Peyer's patch (tissue), 4 donors: ENCODE results near the gene LILRB3.
"Not testable (repeated sequence)": the region's sequence is repeated elsewhere in the genome, so short reads cannot be mapped to it uniquely, and the experiment has no call there.

Experiments used
- POLR2A ChIP-seq, 2 donors: fragments of 450-650 bp; IDR thresholded peaks; one replicate each; pipeline ENCODE4 v1.5.1; 2017; ENCODE audit warnings: antibody characterized with exemption in 2 of 2, mild to moderate bottlenecking in 2 of 2, moderate library complexity in 2 of 2
- TF ChIP-seq, protein P1 (sequence below), 6 experiments: fragments of 450-650 bp in 4 of 6; fragments of 200-600 bp in 2 of 6; sonication (generic) in 1 of 6; IDR thresholded peaks; one replicate each; pipeline ENCODE4 v1.5.1; 2017 to 2019; ENCODE audit warnings: antibody characterized with exemption in 6 of 6, mild to moderate bottlenecking in 3 of 6, moderate library complexity in 1 of 6

DNA sequence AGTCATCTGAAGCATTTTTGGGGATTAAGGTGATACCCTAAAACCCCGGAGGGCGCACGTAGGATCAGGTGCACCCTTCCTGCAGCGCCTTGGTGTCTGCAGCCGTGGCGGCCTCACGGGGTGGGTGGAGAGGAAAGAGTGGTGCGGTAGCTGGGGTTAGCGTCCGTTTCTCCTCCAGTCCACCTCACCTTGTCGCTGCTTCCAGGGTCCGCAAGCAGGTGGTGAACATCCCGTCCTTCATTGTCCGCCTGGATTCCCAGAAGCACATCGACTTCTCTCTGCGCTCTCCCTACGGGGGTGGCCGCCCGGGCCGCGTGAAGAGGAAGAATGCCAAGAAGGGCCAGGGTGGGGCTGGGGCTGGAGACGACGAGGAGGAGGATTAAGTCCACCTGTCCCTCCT is 15.6 kb downstream of the LILRB3 start:
- TF ChIP-seq, protein P1, sequence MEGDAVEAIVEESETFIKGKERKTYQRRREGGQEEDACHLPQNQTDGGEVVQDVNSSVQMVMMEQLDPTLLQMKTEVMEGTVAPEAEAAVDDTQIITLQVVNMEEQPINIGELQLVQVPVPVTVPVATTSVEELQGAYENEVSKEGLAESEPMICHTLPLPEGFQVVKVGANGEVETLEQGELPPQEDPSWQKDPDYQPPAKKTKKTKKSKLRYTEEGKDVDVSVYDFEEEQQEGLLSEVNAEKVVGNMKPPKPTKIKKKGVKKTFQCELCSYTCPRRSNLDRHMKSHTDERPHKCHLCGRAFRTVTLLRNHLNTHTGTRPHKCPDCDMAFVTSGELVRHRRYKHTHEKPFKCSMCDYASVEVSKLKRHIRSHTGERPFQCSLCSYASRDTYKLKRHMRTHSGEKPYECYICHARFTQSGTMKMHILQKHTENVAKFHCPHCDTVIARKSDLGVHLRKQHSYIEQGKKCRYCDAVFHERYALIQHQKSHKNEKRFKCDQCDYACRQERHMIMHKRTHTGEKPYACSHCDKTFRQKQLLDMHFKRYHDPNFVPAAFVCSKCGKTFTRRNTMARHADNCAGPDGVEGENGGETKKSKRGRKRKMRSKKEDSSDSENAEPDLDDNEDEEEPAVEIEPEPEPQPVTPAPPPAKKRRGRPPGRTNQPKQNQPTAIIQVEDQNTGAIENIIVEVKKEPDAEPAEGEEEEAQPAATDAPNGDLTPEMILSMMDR (IDR thresholded peaks at IDR 0.05) = not testable (repeated sequence)
- TF ChIP-seq POLR2A (IDR thresholded peaks at IDR 0.05) = not testable (repeated sequence)
